HG03439 (cell line): ENCODE measurements around the gene NPTX1.

Experiments used
- ATAC-seq: cut with Tn5 transposase; IDR thresholded peaks from one replicate; pipeline ENCODE4 v1.9.1; 2021; ENCODE audit warnings: mild to moderate bottlenecking, moderate library complexity; ENCODE audit not compliant: unreplicated experiment

NPTX1 gene

DNA sequence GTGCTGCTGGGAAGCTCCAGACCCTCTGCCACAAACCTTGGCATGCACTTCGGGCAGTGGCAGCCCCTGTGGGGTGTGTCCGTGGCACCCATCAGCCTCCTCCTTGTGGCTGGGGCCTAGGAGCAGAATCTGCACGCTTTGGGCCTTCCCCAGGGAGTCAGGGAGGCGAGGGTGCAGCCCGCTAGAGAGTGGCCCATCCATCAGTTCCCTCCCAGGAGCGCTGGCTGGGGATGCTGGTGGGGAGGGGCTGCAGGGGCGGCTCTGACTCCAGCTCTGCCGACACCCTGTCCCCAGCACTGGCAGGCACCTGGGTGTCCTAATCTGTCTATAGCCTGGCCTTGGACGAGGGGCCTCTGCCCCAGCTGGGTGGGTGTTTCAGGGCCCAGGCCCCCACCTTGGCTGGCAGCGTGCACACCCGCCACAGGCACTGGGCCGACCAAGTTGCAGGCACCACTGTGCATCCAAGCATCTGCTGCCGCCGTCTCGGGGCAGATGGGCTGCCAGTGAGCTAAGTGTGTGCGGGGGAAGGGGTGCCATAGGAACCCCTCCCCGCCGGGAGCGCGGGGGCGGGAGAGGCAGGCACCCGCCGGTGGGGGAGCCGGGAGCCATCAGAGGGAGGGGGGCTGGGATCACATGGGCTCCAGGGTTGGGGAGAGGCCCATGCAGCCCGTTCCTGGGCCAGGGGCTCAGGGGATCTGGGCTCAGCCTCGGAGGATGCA is 31.2 kb downstream of the NPTX1 start:
- no peak for ATAC-seq

GRCh38 chr17:80444644-80444979 is 31.8 kb downstream of the NPTX1 start:
- ATAC-seq, result no peak

- ATAC-seq, result no peak
Observed at GRCh38 chr17:80443916-80444643, 32.3 kb downstream of the NPTX1 start.

GRCh38 chr17:80443498-80443897 is 32.9 kb downstream of the NPTX1 start:
- ATAC-seq, result no peak

- no peak for ATAC-seq
Observed at GRCh38 chr17:80442764-80443163, 33.6 kb downstream of the NPTX1 start.

- ATAC-seq, result no peak
Observed at GRCh38 chr17:80442323-80442659, 34.1 kb downstream of the NPTX1 start.

DNA sequence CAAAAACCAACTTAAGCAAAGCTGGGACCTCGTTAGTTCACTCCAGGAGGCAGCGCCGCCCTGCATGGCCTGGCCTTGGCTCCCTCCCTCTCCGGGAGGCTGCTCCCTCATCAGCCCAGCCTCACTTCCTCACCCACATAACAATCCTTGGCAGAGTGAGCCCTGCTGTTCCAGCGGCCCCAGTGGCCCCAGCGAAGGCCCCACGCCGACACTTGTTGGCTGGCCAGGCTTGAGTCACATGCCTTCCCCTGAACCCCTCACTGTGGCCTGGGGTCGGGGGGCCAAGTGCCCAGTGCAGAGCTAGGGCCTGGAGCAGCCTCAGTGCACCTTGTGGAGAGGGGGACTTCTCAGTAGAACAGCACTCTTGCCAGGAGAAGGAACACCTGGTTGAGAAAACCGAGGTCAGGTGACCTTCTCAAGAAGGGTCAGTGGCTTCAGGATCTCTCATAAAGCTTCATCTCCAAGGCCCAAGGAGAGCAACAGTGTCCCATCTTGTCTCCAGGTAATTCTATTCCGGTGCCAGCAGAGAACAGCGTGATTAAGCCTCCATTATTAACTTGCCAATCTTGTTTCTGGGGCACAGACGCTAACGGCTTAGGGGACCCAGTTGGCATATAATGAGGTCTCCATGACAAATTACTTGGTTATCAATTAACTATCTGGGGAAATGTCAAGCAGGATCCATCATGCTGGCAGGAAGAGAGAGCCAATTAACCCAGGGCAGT is 34.6 kb downstream of the NPTX1 start:
- ATAC-seq, result no peak

GRCh38 chr17:80441133-80441578 is 35.3 kb downstream of the NPTX1 start:
- ATAC-seq, result no peak

DNA sequence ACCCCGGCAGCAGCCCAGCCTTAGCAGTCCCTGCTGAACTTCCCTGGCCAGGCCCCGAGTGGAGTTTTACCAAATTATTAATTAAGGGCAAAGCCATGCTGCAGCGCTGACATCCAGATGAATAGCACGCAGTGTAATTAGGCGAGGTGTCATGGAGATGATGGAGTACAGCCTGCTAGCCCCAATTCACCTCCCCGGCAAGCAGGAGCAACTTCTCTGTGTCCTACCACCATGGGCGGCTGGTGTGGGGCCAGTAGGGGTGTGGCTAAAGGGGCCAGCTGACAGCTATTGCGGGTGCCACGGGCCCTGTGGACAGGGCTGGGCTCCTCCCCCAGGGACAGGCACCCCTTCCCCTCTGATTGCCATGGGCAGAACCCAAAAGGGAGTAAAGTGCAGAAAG is 36.9 kb downstream of the NPTX1 start:
- ATAC-seq, result no peak

DNA sequence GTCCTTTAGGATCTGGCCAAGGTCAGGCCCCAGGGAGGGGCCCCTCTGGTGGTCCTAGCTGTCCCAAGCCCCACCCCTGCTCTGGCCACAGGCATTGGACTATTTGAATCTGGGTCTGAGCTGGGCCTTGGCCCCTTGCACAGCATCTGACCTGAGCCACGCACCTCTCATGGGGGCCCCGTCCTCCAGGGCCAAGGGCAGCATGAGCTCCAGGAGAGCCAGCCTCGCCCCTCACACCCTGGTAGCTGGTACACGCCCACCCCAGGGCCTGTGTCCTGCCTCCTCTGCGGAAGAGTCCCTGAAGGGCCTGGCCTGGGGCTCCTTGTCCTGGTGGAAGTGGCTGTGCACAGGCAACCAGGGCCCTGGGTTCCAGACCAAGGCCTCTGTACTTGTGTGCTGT is 37.6 kb downstream of the NPTX1 start:
- no peak for ATAC-seq

DNA sequence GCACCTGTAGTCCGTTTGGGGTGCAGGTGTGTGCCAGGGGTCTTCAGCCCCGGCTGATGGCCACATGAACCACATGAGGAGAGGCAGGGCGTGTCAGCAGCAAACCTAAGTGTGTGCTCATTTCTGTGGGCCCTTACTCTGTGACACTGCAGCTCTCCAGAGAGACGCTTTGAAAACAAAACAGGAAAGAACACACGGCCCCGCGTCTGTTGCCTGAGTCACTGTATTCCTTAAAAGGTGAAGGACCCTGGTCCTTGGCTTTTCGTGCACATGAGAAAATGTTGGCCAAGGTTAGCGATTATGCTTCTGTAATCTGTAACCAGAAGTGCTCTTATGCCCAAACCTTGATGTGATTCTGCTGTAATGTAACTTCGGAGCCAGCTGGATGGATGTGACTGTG is 38.9 kb downstream of the NPTX1 start:
- ATAC-seq, result no peak

DNA sequence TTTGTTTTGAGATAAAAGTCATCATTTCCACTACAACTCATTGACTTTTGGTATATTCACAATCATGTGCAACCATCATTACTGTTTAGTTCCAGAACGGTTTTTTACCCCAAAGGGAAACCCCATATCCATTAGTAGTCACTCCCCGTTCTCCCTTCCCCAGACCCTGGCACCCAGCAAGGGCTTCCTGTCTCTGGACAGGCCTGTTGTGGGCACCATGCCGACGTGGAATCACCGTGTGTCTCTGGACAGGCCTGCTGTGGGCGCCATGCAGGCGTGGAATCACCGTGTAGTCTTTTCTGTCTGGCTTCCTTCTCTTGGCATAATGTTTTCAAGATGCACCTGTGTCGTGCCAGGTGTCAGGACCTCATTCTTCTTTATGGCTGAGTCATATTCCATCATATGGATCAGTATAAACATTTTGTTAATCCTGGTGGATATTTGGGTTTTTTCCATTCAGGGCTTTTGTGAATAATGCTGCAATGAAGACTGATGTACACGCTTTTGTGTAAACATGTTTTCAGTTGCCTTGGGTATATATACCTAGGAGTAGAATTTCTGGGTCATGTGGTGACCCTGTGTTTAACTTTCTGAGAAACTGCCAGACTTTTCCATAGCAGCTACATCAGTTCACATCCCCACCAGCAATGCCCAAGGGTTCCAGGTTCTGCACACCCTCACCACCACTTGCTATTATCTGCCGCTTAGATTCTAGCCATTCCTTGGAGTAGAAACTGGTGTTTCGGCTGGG is 42.3 kb downstream of the NPTX1 start:
- ATAC-seq, result no peak

DNA sequence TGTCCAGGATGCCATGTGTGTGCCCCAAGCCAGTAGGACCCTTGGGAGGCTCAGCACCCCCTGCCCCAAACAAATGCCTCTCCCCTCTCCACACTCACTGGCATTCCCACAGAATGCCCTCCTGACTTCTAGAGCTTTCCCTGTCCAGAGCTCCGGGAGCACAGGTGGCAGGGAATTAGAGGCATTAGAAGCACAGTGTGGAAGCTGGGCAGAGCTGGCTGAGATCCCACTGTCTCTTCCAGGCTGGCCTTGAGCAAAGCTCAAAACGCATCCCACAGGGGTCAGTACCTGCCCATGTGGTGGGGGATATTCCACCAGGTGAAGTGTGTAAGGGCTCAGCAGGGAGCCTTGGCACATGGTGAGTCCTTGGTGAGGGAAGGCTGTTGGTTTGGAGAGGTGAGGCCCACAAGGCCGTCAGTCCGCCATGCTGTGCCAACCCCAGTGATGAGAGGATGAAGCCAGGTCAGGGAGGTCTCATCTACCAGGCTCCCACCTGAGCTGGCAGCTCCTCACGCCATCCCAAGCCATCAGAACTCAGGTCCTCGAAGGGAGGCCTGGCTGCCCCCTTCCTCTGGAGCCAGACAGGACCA is 43.4 kb downstream of the NPTX1 start:
- ATAC-seq, result no peak

GRCh38 chr17:80432350-80432955 is 44.0 kb downstream of the NPTX1 start:
- no peak for ATAC-seq

DNA sequence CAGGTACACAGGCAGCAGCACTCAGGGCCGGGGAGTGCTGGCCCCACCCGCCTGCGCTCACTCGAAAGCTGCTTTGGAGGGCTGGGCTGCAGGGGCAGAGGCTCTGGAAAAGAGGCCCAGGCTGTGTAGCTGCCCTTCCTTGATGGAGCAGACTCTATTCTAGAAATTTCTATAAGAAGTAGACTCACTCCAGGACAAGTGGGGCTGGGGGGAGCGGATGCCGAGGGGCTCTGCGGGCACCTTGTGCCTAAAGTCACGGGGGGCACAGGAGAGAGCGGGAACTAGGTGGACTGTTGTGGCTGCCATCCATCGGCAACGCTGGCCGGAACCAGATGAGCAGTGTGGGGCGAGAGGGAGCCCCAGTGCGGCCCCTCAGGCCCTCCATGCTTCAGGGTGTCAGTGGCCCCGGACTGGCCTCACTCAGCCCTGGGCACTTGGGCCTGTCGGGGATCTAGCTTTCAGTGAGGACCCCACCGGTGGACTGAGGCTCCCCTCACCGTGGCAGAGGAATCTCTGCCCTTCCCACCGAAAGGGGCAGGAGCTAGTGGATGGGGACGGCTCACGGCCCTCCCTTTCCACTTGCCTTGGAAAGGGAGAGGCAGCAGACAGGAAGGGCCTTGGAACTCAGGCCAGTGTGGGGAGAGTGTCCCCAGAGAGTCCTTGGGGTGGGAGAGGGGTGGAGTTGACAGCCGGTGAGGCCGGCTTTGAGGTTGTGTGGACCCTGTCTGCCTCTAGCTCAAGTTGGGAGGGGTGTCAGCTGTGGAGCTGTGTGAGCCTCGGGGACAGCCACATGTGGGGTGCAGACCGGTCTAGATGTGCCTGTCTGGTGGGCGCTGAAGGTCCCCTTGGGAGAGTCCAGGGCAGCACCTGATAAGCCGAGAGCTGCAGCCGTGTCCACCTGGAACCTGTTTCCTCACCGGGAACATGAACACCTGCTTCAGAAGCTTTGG is 44.9 kb downstream of the NPTX1 start:
- ATAC-seq, result no peak

- ATAC-seq, result no peak
Observed at GRCh38 chr17:80430446-80431245, 45.8 kb downstream of the NPTX1 start.

GRCh38 chr17:80429356-80430275 is 46.8 kb downstream of the NPTX1 start:
- ATAC-seq, result no peak

GRCh38 chr17:80428796-80429195 is 47.6 kb downstream of the NPTX1 start:
- no peak for ATAC-seq
